Measurements from ENCODE around the gene FGD4.

- TF ChIP-seq CTCF (IDR thresholded peaks at IDR 0.05) (no peak), IRF1 (CRISPR knock-in tag; IDR thresholded peaks at IDR 0.05) (no peak), USF2 (CRISPR knock-in tag; IDR thresholded peaks at IDR 0.05) (no peak), SP1 (CRISPR knock-in tag; conservative IDR thresholded peaks at IDR 0.05) (no peak), ESRRA (CRISPR knock-in tag; IDR thresholded peaks at IDR 0.05; ENCODE audit: borderline replicate concordance) (no peak), ATF3 (CRISPR knock-in tag; conservative IDR thresholded peaks at IDR 0.05) (no peak), ATF1 (CRISPR knock-in tag; IDR thresholded peaks at IDR 0.05) (no peak), FOXJ3 (CRISPR knock-in tag; IDR thresholded peaks at IDR 0.05; ENCODE audit: borderline replicate concordance) (no peak), ZNF396 (CRISPR knock-in tag; IDR thresholded peaks at IDR 0.05; ENCODE audit: borderline replicate concordance) (no peak), PRDM15 (CRISPR knock-in tag; IDR thresholded peaks at IDR 0.05) (no peak), MLX (CRISPR knock-in tag; IDR thresholded peaks at IDR 0.05) (no peak), E2F1 (CRISPR knock-in tag; IDR thresholded peaks at IDR 0.05) (no peak), AFF4 (CRISPR knock-in tag; IDR thresholded peaks at IDR 0.05; ENCODE audit: borderline replicate concordance) (no peak), NR2C2 (CRISPR knock-in tag; IDR thresholded peaks at IDR 0.05) (no peak)
These were observed 161.2 kb downstream of the FGD4 start for GRCh38 chr12:32560520-32560919.

All from WTC11 (cell line).